ENCODE measurements around the gene SAMD3.
"Not testable (repeated sequence)": the region's sequence is repeated elsewhere in the genome, so short reads cannot be mapped to it uniquely, and the experiment has no call there.

Gene SAMD3

GRCh38 chr6:130150906-130151305 is 71.8 kb downstream of the SAMD3 start:
- H4K20me1 ChIP-seq (ENCODE audit: insufficient read depth, low read length), result no peaks in the 10 kb centered on the region
- H3K4me2 ChIP-seq (ENCODE audit: low read length), result no peak overlapping the region
- H3K9me3 ChIP-seq (ENCODE audit: insufficient read depth, low read length), result no peaks in the 10 kb centered on the region
- no peak for TF ChIP-seq CTCF (IDR thresholded peaks at IDR 0.05; ENCODE audit: low read depth, low read length)
- no peak for TF ChIP-seq EZH2phosphoT487 (IDR thresholded peaks at IDR 0.05; ENCODE audit: low read depth)
- H3K27me3 ChIP-seq (ENCODE audit: low read depth, low read length), result no peaks in the 10 kb centered on the region
- no peak overlapping the region for H3K9ac ChIP-seq (ENCODE audit: low read length)
- no peak overlapping the region for H3K4me3 ChIP-seq (ENCODE audit: low read length)
- H3K79me2 ChIP-seq (ENCODE audit: low read length), result no peaks in the 10 kb centered on the region
- no peaks in the 10 kb centered on the region for H3K36me3 ChIP-seq (replicated peaks; ENCODE audit: low read depth, low read length)
- no peak overlapping the region for H2AFZ ChIP-seq (ENCODE audit: low read depth, low read length)
- H3K27ac ChIP-seq (ENCODE audit: low read length), result no peak overlapping the region
- H3K4me1 ChIP-seq (ENCODE audit: low read length), result peaks cover 8% of the 10 kb centered on the region

GRCh38 chr6:130149016-130149415 is 73.7 kb downstream of the SAMD3 start:
- H3K4me1 ChIP-seq (ENCODE audit: low read length); H3K36me3 ChIP-seq (replicated peaks; ENCODE audit: low read depth, low read length): not testable (repeated sequence)

GRCh38 chr6:130148181-130148580 is 74.6 kb downstream of the SAMD3 start:
- Histone ChIP-seq H4K20me1 (ENCODE audit: insufficient read depth, low read length) (no peaks in the 10 kb centered on the region), H3K4me2 (ENCODE audit: low read length) (peak overlapping the region; percentile 50), H3K36me3 (replicated peaks; ENCODE audit: low read depth, low read length) (no peaks in the 10 kb centered on the region), H3K9ac (ENCODE audit: low read length) (peak overlapping the region; percentile 36; the same call in 1 of the 2 replicates), H3K27ac (ENCODE audit: low read length) (no peak overlapping the region), H3K79me2 (ENCODE audit: low read length) (no peaks in the 10 kb centered on the region), H3K9me3 (ENCODE audit: insufficient read depth, low read length) (no peaks in the 10 kb centered on the region), H3K27me3 (ENCODE audit: low read depth, low read length) (no peaks in the 10 kb centered on the region), H3K4me1 (ENCODE audit: low read length) (peaks cover 4% of the 10 kb centered on the region), H3K4me3 (ENCODE audit: low read length) (peak overlapping the region; percentile 31), H2AFZ (ENCODE audit: low read depth, low read length) (peak overlapping the region; percentile 86)
- TF ChIP-seq EZH2phosphoT487 (IDR thresholded peaks at IDR 0.05; ENCODE audit: low read depth) (no peak), CTCF (IDR thresholded peaks at IDR 0.05; ENCODE audit: low read depth, low read length) (peak; percentile 72)

More at GRCh38 chr6:130149016-130149415, 73.7 kb downstream of the SAMD3 start:
- H3K27ac ChIP-seq (ENCODE audit: low read length); H4K20me1 ChIP-seq (ENCODE audit: insufficient read depth, low read length); H3K4me2 ChIP-seq (ENCODE audit: low read length); H3K9ac ChIP-seq (ENCODE audit: low read length); H3K27me3 ChIP-seq (ENCODE audit: low read depth, low read length); H3K9me3 ChIP-seq (ENCODE audit: insufficient read depth, low read length); H3K4me3 ChIP-seq (ENCODE audit: low read length); H3K79me2 ChIP-seq (ENCODE audit: low read length); H2AFZ ChIP-seq (ENCODE audit: low read depth, low read length): not testable (repeated sequence)

GRCh38 chr6:130147111-130147510 is 75.6 kb downstream of the SAMD3 start:
- H3K4me1 ChIP-seq (ENCODE audit: low read length), result peaks cover 4% of the 10 kb centered on the region
- no peaks in the 10 kb centered on the region for H3K9me3 ChIP-seq (ENCODE audit: insufficient read depth, low read length)
- no peak overlapping the region for H3K4me3 ChIP-seq (ENCODE audit: low read length)
- TF ChIP-seq CTCF (IDR thresholded peaks at IDR 0.05; ENCODE audit: low read depth, low read length) (no peak), EZH2phosphoT487 (IDR thresholded peaks at IDR 0.05; ENCODE audit: low read depth) (no peak)
- no peak overlapping the region for H2AFZ ChIP-seq (ENCODE audit: low read depth, low read length)
- no peaks in the 10 kb centered on the region for H3K36me3 ChIP-seq (replicated peaks; ENCODE audit: low read depth, low read length)
- H3K4me2 ChIP-seq (ENCODE audit: low read length), result no peak overlapping the region
- no peak overlapping the region for H3K9ac ChIP-seq (ENCODE audit: low read length)
- no peaks in the 10 kb centered on the region for H3K79me2 ChIP-seq (ENCODE audit: low read length)
- no peaks in the 10 kb centered on the region for H3K27me3 ChIP-seq (ENCODE audit: low read depth, low read length)
- no peak overlapping the region for H3K27ac ChIP-seq (ENCODE audit: low read length)
- no peaks in the 10 kb centered on the region for H4K20me1 ChIP-seq (ENCODE audit: insufficient read depth, low read length)

GRCh38 chr6:130143709-130144108 is 79.0 kb downstream of the SAMD3 start:
- H4K20me1 ChIP-seq (ENCODE audit: insufficient read depth, low read length), result no peaks in the 10 kb centered on the region
- no peak overlapping the region for H2AFZ ChIP-seq (ENCODE audit: low read depth, low read length)
- TF ChIP-seq CTCF (IDR thresholded peaks at IDR 0.05; ENCODE audit: low read depth, low read length) (no peak), EZH2phosphoT487 (IDR thresholded peaks at IDR 0.05; ENCODE audit: low read depth) (no peak)

More at GRCh38 chr6:130143709-130144108, 79.0 kb downstream of the SAMD3 start:
- Histone ChIP-seq H3K36me3 (replicated peaks; ENCODE audit: low read depth, low read length) (no peaks in the 10 kb centered on the region), H3K9me3 (ENCODE audit: insufficient read depth, low read length) (no peaks in the 10 kb centered on the region), H3K27ac (ENCODE audit: low read length) (no peak overlapping the region), H3K4me2 (ENCODE audit: low read length) (no peak overlapping the region), H3K4me3 (ENCODE audit: low read length) (no peak overlapping the region), H3K4me1 (ENCODE audit: low read length) (peaks cover 7% of the 10 kb centered on the region), H3K79me2 (ENCODE audit: low read length) (no peaks in the 10 kb centered on the region), H3K9ac (ENCODE audit: low read length) (no peak overlapping the region), H3K27me3 (ENCODE audit: low read depth, low read length) (no peaks in the 10 kb centered on the region)
